ENCODE results near the gene EPS8.

EPS8 gene

DNA sequence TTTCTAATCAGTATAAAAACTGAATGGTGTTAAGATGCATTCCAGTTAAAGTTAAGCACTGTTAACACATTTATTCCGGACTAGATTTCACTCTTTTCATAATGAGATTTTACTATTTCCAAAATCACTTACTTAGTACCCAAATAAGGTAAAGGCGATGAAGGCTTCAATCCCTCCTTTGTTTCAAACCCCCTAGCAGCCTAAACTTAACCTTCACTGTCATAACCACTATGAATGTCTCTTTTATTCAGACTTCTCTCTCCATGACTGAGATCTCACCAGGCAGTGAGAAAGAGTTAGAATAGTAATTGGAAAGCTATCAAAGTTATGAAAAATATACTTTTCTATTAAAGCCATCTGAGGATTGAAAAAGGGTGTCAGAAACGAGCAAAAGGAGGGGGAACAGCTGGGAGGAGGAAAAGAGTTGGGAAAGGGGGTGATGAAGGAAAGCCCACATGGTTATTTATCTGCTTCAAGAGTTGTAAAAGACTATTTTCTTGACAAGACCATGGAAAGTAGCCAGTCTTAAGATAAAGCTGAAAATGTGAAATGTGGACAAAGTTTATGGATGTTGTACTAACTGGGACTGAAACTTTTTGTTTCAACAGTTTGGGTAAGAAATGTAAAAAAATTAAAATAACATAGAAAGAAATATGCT lies 11.7 kb downstream of the EPS8 start:
- H3K9me2 ChIP-seq (replicated peaks; ENCODE audit: insufficient read depth, low read length) = no peaks in the 10 kb centered on the region
- no peak for DNase-seq
- H3K9ac ChIP-seq (ENCODE audit: low read length) = no peak overlapping the region
- no peak overlapping the region for H3K4me3 ChIP-seq (ENCODE audit: low read length)
- H3K27me3 ChIP-seq (replicated peaks; ENCODE audit: insufficient read depth, low read length) = no peaks in the 10 kb centered on the region
- TF ChIP-seq EZH2phosphoT487 (IDR thresholded peaks at IDR 0.05; ENCODE audit: low read length) = no peak
- no peak for TF ChIP-seq EZH2 (optimal IDR thresholded peaks at IDR 0.05; ENCODE audit: low read depth, low read length)
- no peak for TF ChIP-seq CTCF (IDR thresholded peaks at IDR 0.05; ENCODE audit: low read length)
- H3K4me1 ChIP-seq (ENCODE audit: low read length) = no peaks in the 10 kb centered on the region
- no peaks in the 10 kb centered on the region for H3K9me3 ChIP-seq (replicated peaks; ENCODE audit: insufficient read depth, low read length)
- no peak overlapping the region for H2AFZ ChIP-seq (ENCODE audit: low read length)
- no peak overlapping the region for H3K27ac ChIP-seq (ENCODE audit: low read length)
- no peaks in the 10 kb centered on the region for H3K79me2 ChIP-seq (ENCODE audit: low read length)
- no peaks in the 10 kb centered on the region for H4K20me1 ChIP-seq (ENCODE audit: insufficient read depth, low read length)
- H3K36me3 ChIP-seq (replicated peaks; ENCODE audit: insufficient read depth, low read length) = no peaks in the 10 kb centered on the region
- no peak overlapping the region for H3K4me2 ChIP-seq (ENCODE audit: low read depth, low read length)
- H3F3A ChIP-seq (ENCODE audit: insufficient read depth, low read length) = no peaks in the 10 kb centered on the region

DNA sequence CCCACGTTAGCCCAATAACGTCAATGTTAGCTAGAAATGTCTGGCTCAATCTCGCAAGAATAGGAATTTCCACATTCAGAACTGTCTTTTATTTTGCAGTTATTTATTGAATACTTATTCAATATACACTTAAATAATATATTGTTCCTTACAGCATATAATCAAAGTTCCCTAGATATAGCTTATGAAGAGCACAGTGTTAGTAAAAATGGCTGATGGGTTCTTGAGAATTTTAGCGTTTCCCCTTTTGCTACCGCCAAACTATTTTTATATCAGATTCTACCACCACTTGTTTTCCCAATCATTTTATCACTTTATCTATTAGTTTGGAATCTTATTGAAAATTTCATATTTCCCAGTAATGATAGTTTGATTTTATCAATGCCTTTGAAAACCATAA lies 12.7 kb downstream of the EPS8 start:
- Histone ChIP-seq H3K9me3 (replicated peaks; ENCODE audit: insufficient read depth, low read length) (no peaks in the 10 kb centered on the region), H3K79me2 (ENCODE audit: low read length) (no peaks in the 10 kb centered on the region), H3K27me3 (replicated peaks; ENCODE audit: insufficient read depth, low read length) (no peaks in the 10 kb centered on the region), H3K9me2 (replicated peaks; ENCODE audit: insufficient read depth, low read length) (no peaks in the 10 kb centered on the region), H3K9ac (ENCODE audit: low read length) (no peak overlapping the region), H3K36me3 (replicated peaks; ENCODE audit: insufficient read depth, low read length) (no peaks in the 10 kb centered on the region), H4K20me1 (ENCODE audit: insufficient read depth, low read length) (no peaks in the 10 kb centered on the region), H3F3A (ENCODE audit: insufficient read depth, low read length) (no peaks in the 10 kb centered on the region), H3K4me2 (ENCODE audit: low read depth, low read length) (no peak overlapping the region), H3K4me1 (ENCODE audit: low read length) (no peaks in the 10 kb centered on the region), H2AFZ (ENCODE audit: low read length) (no peak overlapping the region), H3K27ac (ENCODE audit: low read length) (no peak overlapping the region), H3K4me3 (ENCODE audit: low read length) (no peak overlapping the region)
- DNase-seq = no peak
- TF ChIP-seq CTCF (IDR thresholded peaks at IDR 0.05; ENCODE audit: low read length) (no peak), EZH2 (optimal IDR thresholded peaks at IDR 0.05; ENCODE audit: low read depth, low read length) (no peak), EZH2phosphoT487 (IDR thresholded peaks at IDR 0.05; ENCODE audit: low read length) (no peak)

DNA sequence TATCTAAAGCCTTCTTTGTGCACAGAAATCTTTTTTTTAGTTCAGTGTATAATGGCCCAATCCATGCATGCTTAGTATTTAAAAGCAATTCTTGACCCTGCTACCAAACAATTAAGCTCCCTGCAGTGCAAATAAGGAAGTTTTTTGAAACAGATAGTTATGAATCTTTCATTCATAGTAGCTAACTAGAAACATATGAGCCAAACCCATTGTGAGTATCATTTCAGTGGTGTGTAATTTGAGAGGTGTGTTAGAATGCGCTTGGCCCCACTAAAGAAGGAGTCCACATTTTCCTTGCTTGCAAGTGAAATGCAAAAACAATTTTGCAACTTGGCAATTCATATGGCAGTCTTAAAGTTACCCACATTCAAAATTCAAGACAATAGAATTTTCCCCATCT lies 14.4 kb downstream of the EPS8 start:
- Histone ChIP-seq H3F3A (ENCODE audit: insufficient read depth, low read length) (no peaks in the 10 kb centered on the region), H3K79me2 (ENCODE audit: low read length) (no peaks in the 10 kb centered on the region), H3K4me3 (ENCODE audit: low read length) (no peak overlapping the region), H4K20me1 (ENCODE audit: insufficient read depth, low read length) (no peaks in the 10 kb centered on the region), H3K9me3 (replicated peaks; ENCODE audit: insufficient read depth, low read length) (no peaks in the 10 kb centered on the region), H3K4me1 (ENCODE audit: low read length) (no peaks in the 10 kb centered on the region), H3K9ac (ENCODE audit: low read length) (no peak overlapping the region), H3K4me2 (ENCODE audit: low read depth, low read length) (no peak overlapping the region), H3K36me3 (replicated peaks; ENCODE audit: insufficient read depth, low read length) (no peaks in the 10 kb centered on the region), H3K27ac (ENCODE audit: low read length) (no peak overlapping the region), H2AFZ (ENCODE audit: low read length) (no peak overlapping the region), H3K27me3 (replicated peaks; ENCODE audit: insufficient read depth, low read length) (no peaks in the 10 kb centered on the region), H3K9me2 (replicated peaks; ENCODE audit: insufficient read depth, low read length) (no peaks in the 10 kb centered on the region)
- DNase-seq = no peak
- no peak for TF ChIP-seq CTCF (IDR thresholded peaks at IDR 0.05; ENCODE audit: low read length)
- TF ChIP-seq EZH2phosphoT487 (IDR thresholded peaks at IDR 0.05; ENCODE audit: low read length) = no peak
- no peak for TF ChIP-seq EZH2 (optimal IDR thresholded peaks at IDR 0.05; ENCODE audit: low read depth, low read length)

Data from MM.1S (cell line).